HG03558 (cell line): Measurements from ENCODE around the gene SNAPC2.
"Not testable (repeated sequence)": the region's sequence is repeated elsewhere in the genome, so short reads cannot be mapped to it uniquely, and the experiment has no call there.

Experiments used
- ATAC-seq: cut with Tn5 transposase; IDR thresholded peaks from one replicate; pipeline ENCODE4 v1.9.1; 2021; ENCODE audit warnings: moderate number of reproducible peaks; ENCODE audit not compliant: unreplicated experiment; ENCODE audit errors: extremely low read depth

SNAPC2 gene

GRCh38 chr19:7930765-7931164 is 10.6 kb downstream of the SNAPC2 start:
- ATAC-seq: no peak

GRCh38 chr19:7931221-7932061 is 11.3 kb downstream of the SNAPC2 start:
- no peak for ATAC-seq

GRCh38 chr19:7932276-7932929 is 12.3 kb downstream of the SNAPC2 start:
- ATAC-seq: no peak

GRCh38 chr19:7932930-7933300 is 12.8 kb downstream of the SNAPC2 start:
- no peak for ATAC-seq

DNA sequence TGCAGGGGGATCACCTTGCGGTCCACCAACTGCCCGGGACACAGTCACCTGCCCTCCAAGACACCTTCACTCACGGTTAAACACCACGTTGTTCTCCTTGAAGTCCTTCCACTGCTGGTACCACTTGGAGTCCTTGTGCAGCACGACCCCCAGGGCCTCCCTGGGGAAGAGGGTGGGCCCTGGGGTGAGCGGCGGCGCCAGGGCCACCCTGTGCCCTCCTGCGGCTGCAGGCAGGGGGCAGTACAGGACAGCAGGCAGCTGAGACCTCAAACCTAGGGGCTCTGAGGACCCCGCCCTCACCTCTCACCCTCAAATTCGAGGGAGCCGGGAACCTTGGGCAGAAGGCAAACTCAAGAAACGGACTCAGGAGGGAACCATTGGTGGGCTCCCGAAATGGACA is 13.3 kb downstream of the SNAPC2 start:
- ATAC-seq: no peak

- no peak for ATAC-seq
Measured at GRCh38 chr19:7933828-7934725, 13.9 kb downstream of the SNAPC2 start.

DNA sequence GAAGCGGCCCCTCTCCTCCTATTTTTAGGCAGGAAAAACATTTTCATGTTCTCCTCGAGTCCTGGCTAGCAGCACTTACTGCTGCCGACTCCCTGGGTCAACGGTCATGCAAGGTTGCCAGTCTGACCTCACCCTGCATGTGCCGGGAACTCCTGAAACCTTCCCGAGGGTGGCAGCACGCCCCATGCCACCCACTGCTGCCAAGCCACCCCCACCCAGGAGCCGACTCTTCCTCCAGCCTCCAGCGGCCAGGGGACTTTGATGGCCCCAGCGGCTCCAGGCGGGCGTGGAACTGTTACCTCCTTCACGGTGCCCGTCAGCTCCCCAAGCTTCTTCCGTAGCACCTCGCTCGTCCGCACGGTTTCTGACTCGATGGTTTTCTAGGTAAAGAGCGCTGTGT is 14.6 kb downstream of the SNAPC2 start:
- ATAC-seq: no peak

GRCh38 chr19:7940841-7941240 is 20.7 kb downstream of the SNAPC2 start:
- ATAC-seq: no peak

- ATAC-seq: no peak
Measured at GRCh38 chr19:7941895-7942596, 21.9 kb downstream of the SNAPC2 start.

GRCh38 chr19:7942981-7943443 is 22.9 kb downstream of the SNAPC2 start:
- ATAC-seq: no peak

DNA sequence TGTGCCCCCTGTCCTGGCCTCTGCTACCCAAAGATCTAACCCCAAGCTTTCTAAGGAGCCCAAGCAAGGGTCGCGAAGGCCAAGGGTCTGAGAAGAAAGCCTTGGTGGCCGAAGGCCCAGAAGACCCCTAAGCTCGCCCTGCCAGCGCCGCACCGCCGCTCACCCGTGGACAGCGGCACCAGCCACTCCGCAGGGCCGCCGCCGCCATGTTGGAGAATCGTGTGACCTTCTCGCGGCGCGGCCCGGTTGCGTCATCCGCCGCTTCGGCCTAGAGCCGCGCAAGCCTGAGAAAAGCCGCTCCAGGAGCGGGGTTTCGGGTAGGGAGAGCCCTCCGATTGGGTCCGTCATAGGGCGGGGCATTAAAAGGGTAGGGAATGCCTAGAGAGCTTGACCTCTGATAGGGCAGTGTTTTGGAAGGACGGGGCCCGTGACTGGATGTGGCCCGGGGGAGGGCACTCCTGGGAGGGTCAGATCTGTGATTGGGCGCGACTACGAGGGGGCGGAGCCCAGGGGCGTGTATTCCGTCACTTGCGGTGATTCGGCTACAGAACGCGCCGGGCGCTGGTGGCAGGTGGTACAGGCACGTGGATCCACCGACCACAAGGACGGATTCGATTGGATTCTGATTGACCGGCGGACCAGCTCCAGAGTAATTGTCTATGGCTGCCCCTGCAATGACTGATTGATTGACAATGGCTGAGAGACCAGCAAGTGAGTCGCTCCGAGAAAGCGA is 23.5 kb downstream of the SNAPC2 start, which contains the start of gene TIMM44:
TIMM44 (minus strand) TSS at position 223 of the 733 bp plus-strand sequence; CDS start at position 208, 15 bp downstream.
- peak; percentile 77 for ATAC-seq

- peak; percentile 26 for ATAC-seq
Measured at GRCh38 chr19:7944177-7944761, 24.1 kb downstream of the SNAPC2 start.

DNA sequence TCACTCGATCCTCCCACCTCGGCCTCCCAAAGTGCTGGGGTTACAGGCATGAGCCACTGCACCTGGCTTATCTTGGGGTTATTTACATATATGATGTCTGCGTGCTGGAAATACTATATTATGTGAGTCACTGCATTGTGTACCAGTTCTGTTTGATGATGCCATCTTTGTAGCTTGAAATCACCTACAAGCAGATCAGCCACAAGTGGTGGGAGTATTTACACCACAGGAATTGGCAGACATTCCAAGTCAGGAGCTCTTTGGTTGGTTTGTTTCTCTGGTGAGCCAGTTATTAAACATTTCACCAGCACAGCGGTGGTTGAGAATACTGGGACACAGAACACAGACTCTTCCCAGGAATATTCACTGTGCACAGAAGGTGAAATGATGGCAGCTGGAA is 27.8 kb downstream of the SNAPC2 start:
- no peak for ATAC-seq

- no peak for ATAC-seq
Measured at GRCh38 chr19:7953060-7953459, 32.9 kb downstream of the SNAPC2 start.

DNA sequence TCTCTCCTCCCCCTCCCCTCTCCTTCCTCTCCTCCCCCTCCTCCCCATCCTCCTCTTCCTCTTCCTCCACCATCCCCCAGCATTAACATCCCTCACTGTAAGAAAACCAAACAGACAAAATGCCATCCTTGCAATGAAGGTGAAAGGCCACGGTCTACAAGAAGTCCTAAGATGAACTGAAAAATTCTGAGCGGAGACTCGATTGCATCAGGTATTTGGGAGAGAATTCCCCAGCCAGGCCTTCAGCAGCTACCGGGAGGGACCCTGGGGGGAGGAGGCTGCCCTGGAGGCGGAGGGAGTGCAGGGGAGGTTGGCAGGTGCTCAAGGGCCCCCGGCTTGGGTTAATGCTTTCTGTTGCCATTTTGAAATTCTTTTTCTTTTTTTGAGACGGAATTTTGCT is 33.4 kb downstream of the SNAPC2 start:
- ATAC-seq: no peak

DNA sequence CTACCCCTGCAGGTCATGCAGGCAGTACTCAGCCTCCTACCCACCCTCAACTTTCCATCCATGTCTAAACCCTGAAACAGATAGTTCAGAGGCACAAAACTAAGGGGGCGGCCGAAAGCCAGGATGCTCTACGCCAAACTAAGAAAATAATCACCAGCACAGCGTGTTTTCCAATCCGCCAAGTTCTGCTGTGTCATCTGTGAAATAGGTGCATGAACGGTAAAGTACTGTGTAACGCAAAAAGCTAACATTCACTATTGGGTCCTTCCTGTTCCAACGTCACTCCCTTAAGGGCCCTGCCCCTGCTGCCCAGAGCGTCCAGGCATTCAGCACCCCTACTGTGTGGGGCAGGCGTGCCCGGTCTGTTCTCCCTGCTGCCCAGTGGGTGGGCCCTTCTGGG is 35.6 kb downstream of the SNAPC2 start:
- ATAC-seq: no peak

DNA sequence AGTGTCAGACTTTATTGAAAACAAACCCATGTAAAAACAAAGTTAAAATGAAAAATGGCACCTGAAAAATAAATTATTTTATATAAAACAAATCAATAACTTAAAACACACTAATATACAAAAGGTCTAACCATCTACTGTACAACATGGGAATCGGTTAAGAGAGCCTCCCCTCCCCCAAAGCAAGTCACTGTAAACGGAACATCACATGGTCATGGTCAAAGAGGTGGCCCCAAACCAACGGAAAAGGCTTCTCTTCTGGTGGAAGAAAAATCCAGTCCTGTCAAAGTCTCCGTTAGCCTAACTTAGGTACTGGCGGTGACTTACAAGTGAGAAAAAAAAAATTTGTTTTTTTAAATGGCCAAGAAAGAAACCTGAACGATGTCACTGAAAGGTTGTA is 39.1 kb downstream of the SNAPC2 start:
- ATAC-seq: no peak

- not testable (repeated sequence) for ATAC-seq
Measured at GRCh38 chr19:7961082-7961481, 40.9 kb downstream of the SNAPC2 start.
